Fibroblast of villous mesenchyme (primary cell): ENCODE results near the gene ADGRE2. TPM values are rescaled to one million over a fixed set of nuclear protein-coding genes. Genes with fewer than 3 reads are reported as not detected.
A peak's percentile ranks its signal among the peaks of the same experiment; 100 is the strongest.
"Not testable (repeated sequence)": the region's sequence is repeated elsewhere in the genome, so short reads cannot be mapped to it uniquely, and the experiment has no call there.

Experiments
- DNase-seq: peaks from one replicate; pipeline ENCODE4 v3.0.0-alpha.2; 2010; ENCODE audit warnings: low read depth
- H3K4me3 ChIP-seq: 2 replicates; pipeline ENCODE4 v1.5.1; 2011; ENCODE audit warnings: low read depth, mild to moderate bottlenecking, low read length
- CTCF ChIP-seq: IDR thresholded peaks from 2 replicates; pipeline ENCODE4 v1.5.1; 2012; ENCODE audit warnings: low read depth, mild to moderate bottlenecking, low read length; ENCODE audit not compliant: insufficient read depth
- total RNA-seq: library from RNA; depleted of rRNA; stranded (reverse); fragments of >200 nt; gene quantifications from 2 replicates; pipeline ENCODE4 v1.2.3, GENCODE V29; 2012

The ADGRE2 gene
- total RNA-seq, 1 donor: 0.43 TPM

- TF ChIP-seq CTCF: no peak
- DNase-seq: no peak
- H3K4me3 ChIP-seq: no peak overlapping the region
Measured at GRCh38 chr19:14782626-14783409, 4.5 kb upstream of the ADGRE2 start.

- H3K4me3 ChIP-seq, DNase-seq: not testable (repeated sequence)
Measured at GRCh38 chr19:14781713-14782536, 3.6 kb upstream of the ADGRE2 start.

- not testable (repeated sequence) for DNase-seq, H3K4me3 ChIP-seq
Measured at GRCh38 chr19:14780622-14781225, 2.4 kb upstream of the ADGRE2 start.

DNA sequence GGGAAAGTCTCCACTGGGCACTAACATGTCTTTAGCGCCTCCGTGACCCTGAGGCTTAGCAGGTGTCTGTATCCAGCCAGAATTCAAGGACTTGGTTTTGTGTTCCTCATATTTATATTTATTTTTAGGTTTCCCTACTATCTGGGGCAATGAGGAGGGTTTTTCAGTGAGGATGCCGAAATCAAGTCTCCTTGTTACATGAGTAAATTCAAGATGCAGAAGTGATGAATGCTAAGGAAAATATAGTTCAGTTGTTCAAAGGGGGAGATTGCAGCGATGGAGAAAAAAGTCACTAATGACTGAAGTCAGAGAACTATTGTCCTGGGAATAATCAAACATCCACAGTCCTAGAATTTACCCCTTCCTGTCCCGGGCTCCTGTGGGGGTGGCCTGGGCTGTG is 791 bp upstream of the ADGRE2 start:
- no peak for DNase-seq
- no peak for TF ChIP-seq CTCF
- no peak overlapping the region for H3K4me3 ChIP-seq

DNA sequence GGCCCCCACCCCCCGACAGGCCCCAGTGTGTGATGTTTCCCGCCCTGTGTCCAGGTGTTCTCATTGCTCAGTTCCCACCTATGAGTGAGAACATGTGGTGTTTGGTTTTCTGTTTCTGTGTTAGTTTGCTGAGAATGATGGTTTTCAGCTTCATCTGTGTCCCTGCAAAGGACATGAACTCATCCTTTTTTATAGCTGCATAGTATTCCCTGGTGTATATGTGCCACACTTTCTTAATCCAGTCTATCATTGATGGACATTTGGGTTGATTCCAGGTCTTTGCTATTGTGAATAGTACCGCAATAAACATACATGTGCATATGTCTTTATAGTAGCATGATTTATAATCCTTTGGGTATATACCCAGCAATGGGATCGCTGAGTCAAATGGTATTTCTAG is 715 bp downstream of the ADGRE2 start:
- not testable (repeated sequence) for H3K4me3 ChIP-seq, DNase-seq

DNA sequence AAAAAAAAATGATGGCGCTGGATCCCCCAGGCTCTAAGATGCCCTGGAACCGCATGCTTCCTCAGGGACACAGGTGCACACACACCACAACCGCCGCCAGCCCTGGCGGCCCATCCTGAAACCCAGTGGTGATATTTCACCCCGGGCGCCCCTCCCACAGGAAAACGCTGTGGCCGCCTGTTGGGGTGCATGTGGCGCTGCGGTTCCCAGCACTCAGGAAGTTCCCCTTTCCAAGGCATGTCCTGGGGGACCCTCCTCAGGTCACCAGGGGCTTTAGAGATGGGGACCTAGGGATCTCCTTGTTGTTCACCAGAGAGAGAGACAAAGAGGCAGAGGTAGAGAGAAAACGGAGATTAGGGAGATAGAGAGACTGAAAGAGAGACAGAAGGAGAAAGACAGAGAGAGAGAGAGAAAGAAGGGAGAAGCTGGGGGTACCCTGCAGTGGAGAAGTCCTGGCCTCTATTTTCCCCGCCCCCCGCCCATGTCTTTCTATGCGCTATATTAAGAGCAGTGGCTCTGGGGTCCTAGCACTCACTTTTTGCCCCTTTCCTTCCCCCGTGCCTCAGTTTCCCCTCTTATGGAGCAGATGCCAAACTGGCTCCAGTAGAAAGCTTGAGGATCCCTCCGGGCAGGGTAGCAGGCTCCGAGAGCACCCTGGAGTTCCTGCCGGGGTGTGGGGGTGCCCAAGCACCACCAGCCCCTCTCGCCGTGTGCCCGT is 2.3 kb downstream of the ADGRE2 start:
- DNase-seq: no peak
- TF ChIP-seq CTCF: no peak
- H3K4me3 ChIP-seq: peak overlapping the region; percentile 62

- DNase-seq: not testable (repeated sequence)
- H3K4me3 ChIP-seq: peak overlapping the region; percentile 62
Measured at GRCh38 chr19:14775326-14775725, 3.0 kb downstream of the ADGRE2 start.

DNA sequence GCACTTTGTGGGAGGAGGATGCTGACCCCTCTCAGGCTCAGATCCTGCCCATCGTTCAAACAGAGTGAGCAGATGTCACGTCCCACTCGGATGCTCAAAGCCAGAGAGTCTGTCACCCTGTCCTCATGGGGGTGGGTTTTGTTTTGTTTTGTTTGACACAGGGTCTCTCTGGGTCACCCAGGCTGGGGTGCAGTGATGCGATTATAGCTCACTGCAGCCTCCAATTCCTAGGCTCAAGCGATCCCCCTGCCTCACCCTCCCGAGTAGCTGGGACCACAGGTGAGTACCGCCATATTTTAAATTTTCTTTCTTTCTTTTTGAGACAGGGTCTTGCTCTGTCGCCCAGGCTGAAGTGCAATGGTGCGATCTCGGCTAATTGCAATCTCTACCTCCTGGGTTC is 4.0 kb downstream of the ADGRE2 start:
- no peak overlapping the region for H3K4me3 ChIP-seq
- no peak for DNase-seq
- TF ChIP-seq CTCF: no peak

DNA sequence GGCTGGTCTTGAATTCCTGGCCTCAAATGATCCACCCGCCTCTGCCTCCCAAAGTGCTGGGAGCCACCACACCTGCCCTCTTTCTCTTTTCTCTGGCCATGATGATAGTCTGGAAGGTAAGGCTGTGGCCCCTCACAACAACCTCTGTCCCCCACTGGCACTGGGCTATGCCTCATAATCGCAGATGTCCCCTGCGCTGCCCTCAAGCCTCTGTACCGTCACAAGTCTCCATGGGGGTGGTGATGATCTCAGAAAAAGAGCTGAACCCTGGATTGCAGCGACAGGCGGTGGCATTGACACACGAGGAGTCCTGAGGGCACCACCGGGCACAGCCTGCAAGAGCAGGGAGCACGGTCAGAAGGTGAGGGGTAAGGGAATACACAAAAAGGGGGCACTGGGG is 4.6 kb downstream of the ADGRE2 start:
- not testable (repeated sequence) for H3K4me3 ChIP-seq, DNase-seq
